Hematopoietic multipotent progenitor cell treated with erythropoietin and hydrocortisone succinate and interleukin-3 and kit ligand, for 4 days (in vitro differentiated cells): ENCODE data around the gene ATP8B3.
A peak's percentile ranks its signal among the peaks of the same experiment; 100 is the strongest.

Experiments used
- DNase-seq: peaks from one replicate; pipeline ENCODE4 v3.0.0-alpha.2; 2015

Gene ATP8B3

DNA sequence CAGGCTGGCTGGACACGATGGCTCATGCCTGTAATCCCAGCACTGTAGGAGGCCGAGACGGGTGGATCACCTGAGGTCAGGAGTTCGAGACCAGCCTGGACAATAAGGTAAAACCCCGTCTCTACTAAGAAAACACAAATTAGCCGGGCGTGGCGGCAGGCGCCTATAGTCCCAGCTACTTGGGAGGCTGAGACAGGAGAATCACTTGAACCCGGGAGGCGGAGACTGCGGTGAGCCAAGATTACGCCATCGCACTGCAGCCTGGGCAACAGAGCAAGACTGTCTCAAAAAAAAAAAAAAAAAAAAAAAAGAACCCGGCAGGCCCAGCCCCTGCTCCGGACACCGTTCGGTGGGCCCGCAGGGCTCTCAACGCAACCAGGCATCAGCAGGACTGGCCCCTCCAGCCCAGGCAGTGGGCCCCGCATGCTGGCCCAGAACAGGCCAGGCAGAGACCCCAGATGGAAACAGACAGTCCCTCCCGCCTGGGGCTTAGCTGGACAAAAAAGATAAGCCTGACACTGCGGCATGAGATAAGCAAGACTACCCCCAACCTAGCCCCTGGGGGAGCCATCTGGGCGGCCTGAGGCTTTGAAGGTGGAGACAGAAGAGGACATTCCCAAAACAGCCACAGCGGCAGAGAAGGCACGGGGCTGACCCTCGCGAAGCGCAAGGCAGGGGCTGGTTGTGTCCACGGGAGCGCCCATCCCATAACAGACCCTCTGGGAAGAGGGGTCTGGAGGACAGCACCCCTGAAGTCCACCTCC is 24.6 kb upstream of the ATP8B3 start:
- peak; percentile 92 for DNase-seq

GRCh38 chr19:1833540-1833939 is 21.5 kb upstream of the ATP8B3 start:
- no peak for DNase-seq

DNA sequence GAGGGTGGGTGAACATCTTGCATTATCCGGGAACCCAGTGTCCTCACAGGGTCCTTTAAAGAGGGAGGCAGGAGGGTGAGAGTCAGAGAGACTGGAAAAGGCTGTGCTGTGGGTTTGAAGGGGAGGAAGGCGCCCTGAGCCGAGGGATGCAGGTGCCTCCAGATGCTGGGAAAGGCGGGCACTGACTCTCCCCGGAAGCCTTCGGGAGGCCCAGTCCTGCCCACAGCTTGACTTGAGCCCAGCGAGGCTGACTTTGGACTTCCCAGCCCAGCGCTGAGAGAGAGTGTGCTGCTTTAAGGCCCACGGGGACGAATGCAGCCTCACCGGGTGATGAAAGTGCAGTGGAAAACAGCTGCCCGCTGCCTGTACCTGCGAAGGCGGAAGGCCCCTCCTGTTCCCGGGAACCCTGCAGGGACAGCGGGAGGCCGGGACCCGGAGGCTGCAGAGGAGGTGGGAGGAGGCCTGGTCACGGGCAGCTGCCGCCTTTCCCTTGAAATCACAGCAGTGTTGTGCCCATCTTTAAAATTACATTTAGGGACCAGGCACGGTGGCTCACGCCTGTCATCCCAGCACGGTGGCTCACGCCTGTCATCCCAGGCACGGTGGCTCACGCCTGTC is 20.1 kb upstream of the ATP8B3 start:
- no peak for DNase-seq

DNA sequence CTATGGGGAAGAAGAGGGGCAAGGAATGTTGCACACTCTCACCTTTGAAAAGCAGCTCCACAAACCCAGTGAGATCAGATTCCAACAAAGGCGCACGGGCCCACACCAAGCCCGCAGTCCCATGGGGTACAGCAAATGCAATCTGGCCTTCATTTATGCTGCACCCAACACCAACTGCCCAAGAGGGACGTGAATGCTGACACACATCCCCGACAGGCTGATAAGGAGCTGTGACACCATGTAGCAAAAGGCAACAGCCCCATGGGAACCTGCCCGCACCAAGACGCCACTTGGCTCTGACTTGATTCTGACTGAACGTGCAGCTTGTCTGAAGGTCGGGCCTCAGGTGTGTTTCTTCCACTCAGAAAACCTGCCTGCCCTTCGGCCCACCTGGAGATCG is 18.9 kb upstream of the ATP8B3 start:
- no peak for DNase-seq

DNA sequence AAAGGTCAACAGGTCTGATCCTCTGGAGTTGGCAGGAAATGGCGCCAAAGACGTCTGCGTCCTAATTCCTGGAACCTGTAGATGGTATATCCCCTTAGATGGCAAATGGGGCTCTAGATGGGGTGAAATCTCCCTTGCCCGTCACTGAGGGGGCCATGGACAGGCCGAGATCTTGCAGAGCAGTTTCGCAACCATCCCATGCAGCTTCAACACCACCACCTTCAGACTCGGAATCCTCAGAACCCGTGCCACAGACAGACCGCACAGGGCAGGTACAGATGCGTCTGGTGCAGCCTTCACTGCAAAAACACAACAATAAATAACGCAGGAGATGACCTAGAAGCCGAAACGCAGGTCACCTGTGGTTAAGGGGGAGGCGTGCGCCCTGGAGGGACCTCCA is 18.5 kb upstream of the ATP8B3 start:
- no peak for DNase-seq

GRCh38 chr19:1829958-1830357 is 17.9 kb upstream of the ATP8B3 start:
- DNase-seq = no peak

GRCh38 chr19:1828279-1829238 is 16.5 kb upstream of the ATP8B3 start:
- peak; percentile 25 for DNase-seq

- DNase-seq = no peak
Observed at GRCh38 chr19:1827566-1828278, 15.6 kb upstream of the ATP8B3 start.

- no peak for DNase-seq
Observed at GRCh38 chr19:1826557-1827521, 14.8 kb upstream of the ATP8B3 start.

GRCh38 chr19:1825909-1826556 is 14.0 kb upstream of the ATP8B3 start:
- peak; percentile 85 for DNase-seq

- no peak for DNase-seq
Observed at GRCh38 chr19:1824252-1824622, 12.2 kb upstream of the ATP8B3 start.

DNA sequence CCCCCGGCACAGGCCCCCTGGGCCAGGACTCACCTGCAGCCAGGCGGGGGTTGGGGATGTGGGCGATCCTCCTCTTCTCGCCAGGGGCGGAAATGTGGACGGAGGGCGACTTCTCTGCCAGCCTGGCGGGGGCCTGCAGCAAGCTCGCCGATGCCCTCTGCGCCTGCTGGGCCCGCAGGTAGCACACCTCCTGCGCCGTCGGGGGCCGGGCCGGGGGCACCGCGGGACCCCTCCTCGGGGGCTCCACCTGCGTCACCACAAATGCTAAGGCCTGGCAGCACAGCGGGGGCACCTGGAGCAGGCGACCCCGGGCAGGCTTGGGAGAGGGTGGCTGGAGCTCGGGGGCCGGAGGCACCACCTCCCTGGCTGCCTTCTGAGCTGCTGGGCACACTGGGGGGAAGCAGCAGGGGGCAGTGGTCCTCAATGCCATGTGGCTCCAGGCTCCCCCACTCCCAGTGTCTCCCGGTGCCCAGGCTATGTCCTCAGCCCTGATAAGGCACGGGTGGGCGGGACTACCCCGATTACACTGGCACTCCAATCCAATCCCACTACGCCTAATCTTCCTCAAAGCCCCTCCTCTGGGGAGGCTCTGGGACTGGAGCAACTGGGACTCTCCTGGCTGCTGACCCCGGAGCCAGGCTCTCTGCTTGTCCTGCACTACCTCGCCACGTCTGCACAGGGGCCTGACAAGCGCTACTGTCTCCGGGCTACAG is 11.6 kb upstream of the ATP8B3 start:
- DNase-seq = peak; percentile 29

GRCh38 chr19:1823020-1823419 is 10.9 kb upstream of the ATP8B3 start:
- DNase-seq = no peak

- no peak for DNase-seq
Observed at GRCh38 chr19:1822210-1822609, 10.1 kb upstream of the ATP8B3 start.

DNA sequence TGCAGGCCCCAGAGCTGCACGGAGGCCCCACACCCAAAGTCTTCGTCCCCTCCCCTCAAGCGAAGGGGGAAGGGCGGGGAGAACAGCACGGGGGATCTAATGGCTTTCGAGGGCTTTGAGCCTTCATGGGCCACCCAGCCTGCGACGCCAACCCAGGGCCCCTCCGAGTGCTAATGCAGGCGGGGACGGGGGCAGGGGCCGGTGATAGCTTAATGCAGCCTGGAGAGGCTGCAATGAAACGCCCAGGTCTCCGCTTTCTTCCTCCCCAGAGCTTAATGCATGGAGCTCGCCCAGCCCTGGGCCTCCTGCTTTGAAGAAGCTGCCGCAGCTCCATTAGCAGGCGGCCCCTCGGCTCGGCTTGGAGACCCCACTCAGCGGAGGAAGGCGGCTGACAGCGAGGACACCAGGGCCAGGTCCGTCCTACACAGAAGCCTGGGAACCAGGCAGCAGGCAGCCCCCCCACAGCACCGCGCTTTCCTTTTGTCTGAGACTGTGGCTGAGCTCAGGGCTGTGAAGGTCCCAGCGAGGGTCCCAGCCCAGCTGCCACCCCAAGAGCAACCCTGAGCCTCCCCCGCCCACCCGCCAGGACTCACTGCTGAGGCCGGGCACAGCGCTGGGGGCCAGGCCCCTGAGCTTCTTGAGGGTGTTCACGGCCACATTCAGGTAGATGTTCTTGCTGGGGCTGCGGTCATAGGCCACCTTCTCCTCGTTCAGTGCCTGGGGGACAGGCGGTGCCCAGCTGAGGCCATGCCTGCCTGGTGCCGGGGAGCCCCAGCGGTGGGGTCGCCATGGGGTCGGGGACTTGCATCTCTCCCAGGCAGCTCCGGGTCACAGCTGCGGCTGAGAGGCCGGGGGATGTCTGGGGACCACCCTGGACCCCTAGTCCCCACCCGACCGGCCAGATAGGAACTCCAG is 7.5 kb upstream of the ATP8B3 start:
- DNase-seq = no peak

GRCh38 chr19:1818549-1819195 is 6.6 kb upstream of the ATP8B3 start:
- no peak for DNase-seq

- DNase-seq = no peak
Observed at GRCh38 chr19:1817553-1818179, 5.6 kb upstream of the ATP8B3 start.
